ENCODE results near the gene RNF44. TPM values are rescaled to one million over a fixed set of nuclear protein-coding genes. Genes with fewer than 3 reads are reported as not detected.

Gene RNF44
- total and polyA plus RNA-seq, 2 experiments from 2014 or later, result 13.0 to 17.4 TPM

GRCh38 chr5:176525677-176526076, 11.5 kb downstream of the RNF44 start:
- no peak overlapping the region for H3K27ac ChIP-seq

GRCh38 chr5:176524987-176525386, 12.2 kb downstream of the RNF44 start:
- Histone ChIP-seq H3K36me3 (replicated peaks; ENCODE audit: insufficient read depth, low read depth) (no peaks in the 10 kb centered on the region), H3K27me3 (no peaks in the 10 kb centered on the region), H3K9me2 (replicated peaks; ENCODE audit: insufficient read depth) (no peaks in the 10 kb centered on the region), H3K79me2 (no peaks in the 10 kb centered on the region), H3K27ac (no peak overlapping the region), H3K4me1 (ENCODE audit: insufficient read depth) (no peaks in the 10 kb centered on the region), H3K9me3 (ENCODE audit: low read depth) (no peaks in the 10 kb centered on the region), H3K4me2 (no peak overlapping the region), H2AFZ (no peak overlapping the region), H4K20me1 (ENCODE audit: insufficient read depth, poor library complexity, severe bottlenecking) (no peaks in the 10 kb centered on the region), H3K4me3 (no peak overlapping the region)
- no peak for DNase-seq (ENCODE audit: low spot score)
- no peak for TF ChIP-seq EZH2phosphoT487 (IDR thresholded peaks at IDR 0.05; ENCODE audit: low read depth, severe bottlenecking, unreplicated experiment)
- TF ChIP-seq EZH2 (IDR thresholded peaks at IDR 0.05; ENCODE audit: borderline replicate concordance), result no peak
- TF ChIP-seq CTCF (IDR thresholded peaks at IDR 0.05; ENCODE audit: poor library complexity), result no peak
- WGBS (ENCODE audit: low lambda C conversion rate, missing lambda C conversion rate), result 95% methylated on average over 15 of the region's 15 CpGs

More at GRCh38 chr5:176525677-176526076, 11.5 kb downstream of the RNF44 start:
- H3K79me2 ChIP-seq, result no peaks in the 10 kb centered on the region
- H3K9me3 ChIP-seq (ENCODE audit: low read depth), result no peaks in the 10 kb centered on the region
- H3K9me2 ChIP-seq (replicated peaks; ENCODE audit: insufficient read depth), result no peaks in the 10 kb centered on the region
- no peaks in the 10 kb centered on the region for H3K36me3 ChIP-seq (replicated peaks; ENCODE audit: insufficient read depth, low read depth)
- no peaks in the 10 kb centered on the region for H3K27me3 ChIP-seq
- no peak overlapping the region for H2AFZ ChIP-seq
- H3K4me3 ChIP-seq, result no peak overlapping the region
- no peak overlapping the region for H3K4me2 ChIP-seq
- no peaks in the 10 kb centered on the region for H3K4me1 ChIP-seq (ENCODE audit: insufficient read depth)
- H4K20me1 ChIP-seq (ENCODE audit: insufficient read depth, poor library complexity, severe bottlenecking), result no peaks in the 10 kb centered on the region
- TF ChIP-seq EZH2 (IDR thresholded peaks at IDR 0.05; ENCODE audit: borderline replicate concordance) (no peak), EZH2phosphoT487 (IDR thresholded peaks at IDR 0.05; ENCODE audit: low read depth, severe bottlenecking, unreplicated experiment) (no peak), CTCF (IDR thresholded peaks at IDR 0.05; ENCODE audit: poor library complexity) (no peak)
- DNase-seq (ENCODE audit: low spot score), result no peak
- WGBS (ENCODE audit: low lambda C conversion rate, missing lambda C conversion rate), result 99% methylated on average over 9 of the region's 9 CpGs

GRCh38 chr5:176524138-176524537, 13.1 kb downstream of the RNF44 start:
- Histone ChIP-seq H4K20me1 (ENCODE audit: insufficient read depth, poor library complexity, severe bottlenecking) (no peaks in the 10 kb centered on the region), H3K79me2 (no peaks in the 10 kb centered on the region), H3K36me3 (replicated peaks; ENCODE audit: insufficient read depth, low read depth) (no peaks in the 10 kb centered on the region), H3K27me3 (no peaks in the 10 kb centered on the region), H2AFZ (no peak overlapping the region), H3K4me1 (ENCODE audit: insufficient read depth) (no peaks in the 10 kb centered on the region), H3K27ac (no peak overlapping the region), H3K9me2 (replicated peaks; ENCODE audit: insufficient read depth) (no peaks in the 10 kb centered on the region), H3K9me3 (ENCODE audit: low read depth) (no peaks in the 10 kb centered on the region), H3K4me2 (no peak overlapping the region), H3K4me3 (no peak overlapping the region)
- no peak for DNase-seq (ENCODE audit: low spot score)
- WGBS (ENCODE audit: low lambda C conversion rate, missing lambda C conversion rate), result 91% methylated on average over 6 of the region's 6 CpGs
- TF ChIP-seq CTCF (IDR thresholded peaks at IDR 0.05; ENCODE audit: poor library complexity), result no peak
- no peak for TF ChIP-seq EZH2 (IDR thresholded peaks at IDR 0.05; ENCODE audit: borderline replicate concordance)
- TF ChIP-seq EZH2phosphoT487 (IDR thresholded peaks at IDR 0.05; ENCODE audit: low read depth, severe bottlenecking, unreplicated experiment), result no peak

Measured in hepatocyte (in vitro differentiated cells).